Measurements from ENCODE around the gene MITF.
A peak's percentile ranks its signal among the peaks of the same experiment; 100 is the strongest.

Gene MITF

DNA sequence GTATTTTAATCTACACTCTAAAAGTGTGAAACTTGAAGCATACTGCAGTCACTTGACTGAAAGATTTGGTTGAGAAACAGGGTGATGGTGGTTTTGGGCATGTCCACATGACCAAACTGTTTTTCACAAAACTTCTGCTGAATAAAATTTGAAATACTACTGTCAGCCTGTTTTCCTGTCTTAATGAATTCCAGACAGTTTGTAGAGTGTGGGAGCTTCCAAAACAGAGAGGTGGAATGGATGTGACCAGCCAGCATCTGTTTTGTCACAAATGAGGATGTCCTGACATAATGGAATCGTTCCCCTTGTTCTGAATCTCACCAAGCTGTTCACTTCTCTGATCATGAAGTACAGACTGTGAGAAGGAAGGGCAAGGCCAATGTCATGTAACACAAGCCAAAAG, 11.8 kb downstream of the MITF start:
- no peak for DNase-seq (ENCODE audit: low read depth)
- no peak overlapping the region for H3K4me3 ChIP-seq (ENCODE audit: low read depth, low read length)

DNA sequence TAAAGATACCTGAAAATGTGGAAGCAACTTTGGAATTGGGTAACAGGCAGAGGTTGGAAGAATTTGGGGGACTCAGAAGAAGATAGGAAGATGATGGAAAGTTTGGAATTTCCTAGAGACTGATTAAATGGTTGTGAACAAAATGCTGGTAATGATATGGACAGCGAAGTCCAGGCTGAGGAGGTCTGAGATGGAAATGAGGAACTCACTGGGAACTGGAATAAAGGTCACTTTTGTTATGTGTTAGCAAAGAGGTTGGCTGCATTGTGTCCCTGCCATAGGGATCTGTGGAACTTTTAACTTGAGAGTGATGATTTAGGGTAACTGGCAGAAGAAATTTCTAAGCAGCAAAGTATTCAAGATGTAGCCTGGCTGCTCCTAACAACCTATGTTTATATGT, 13.0 kb downstream of the MITF start:
- no peak for DNase-seq (ENCODE audit: low read depth)
- H3K4me3 ChIP-seq (ENCODE audit: low read depth, low read length), result no peak overlapping the region

DNA sequence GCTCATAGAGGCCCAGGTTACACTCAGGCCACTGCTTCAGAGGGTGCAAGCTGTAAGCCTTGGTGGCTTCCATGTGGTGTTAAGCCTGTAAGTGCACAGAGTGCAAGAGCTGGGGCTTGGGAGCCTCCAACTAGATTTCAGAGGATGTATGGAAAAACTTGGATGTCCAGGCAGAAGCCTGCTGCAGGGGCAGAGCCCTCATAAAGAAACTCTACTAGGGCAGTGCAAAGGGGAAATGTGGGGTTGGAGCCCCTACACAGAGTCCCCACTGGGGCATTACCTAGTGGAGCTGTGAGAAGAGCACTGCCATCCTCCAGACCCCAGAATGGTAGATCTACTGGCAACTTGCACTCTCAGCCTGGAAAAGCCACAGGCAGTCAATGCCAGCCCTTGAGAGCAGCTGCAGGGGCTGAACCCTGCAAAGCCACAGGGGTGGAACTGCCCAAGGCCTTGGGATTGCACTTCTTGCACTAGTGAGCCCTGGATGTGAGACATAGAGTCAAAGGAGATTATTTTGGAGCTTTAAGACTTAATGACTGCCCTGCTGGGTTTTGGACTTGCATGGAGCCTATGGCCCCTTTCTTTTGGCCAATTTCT, 14.0 kb downstream of the MITF start:
- no peak for DNase-seq (ENCODE audit: low read depth)
- H3K4me3 ChIP-seq (ENCODE audit: low read depth, low read length), result no peak overlapping the region

DNA sequence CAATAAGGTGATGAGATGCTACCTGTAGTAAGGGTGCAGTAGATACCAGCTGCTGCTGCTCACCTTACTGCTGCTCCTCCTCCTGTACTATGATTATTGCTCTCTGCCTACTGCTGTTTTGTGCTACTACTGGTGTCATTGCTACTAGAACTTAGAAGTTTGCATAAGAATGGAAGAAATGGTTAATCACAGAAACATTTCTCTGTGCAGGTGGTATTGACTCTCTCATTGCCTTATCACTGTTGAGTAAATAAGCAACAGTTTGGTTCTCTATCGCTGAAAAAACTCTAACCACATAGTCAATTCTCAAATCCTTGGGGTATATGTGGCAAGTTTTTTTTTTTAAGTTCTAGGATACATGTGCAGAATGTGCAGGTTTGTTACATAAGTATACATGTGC, 16.5 kb downstream of the MITF start:
- no peak overlapping the region for H3K4me3 ChIP-seq (ENCODE audit: low read depth, low read length)
- DNase-seq (ENCODE audit: low read depth), result no peak

DNA sequence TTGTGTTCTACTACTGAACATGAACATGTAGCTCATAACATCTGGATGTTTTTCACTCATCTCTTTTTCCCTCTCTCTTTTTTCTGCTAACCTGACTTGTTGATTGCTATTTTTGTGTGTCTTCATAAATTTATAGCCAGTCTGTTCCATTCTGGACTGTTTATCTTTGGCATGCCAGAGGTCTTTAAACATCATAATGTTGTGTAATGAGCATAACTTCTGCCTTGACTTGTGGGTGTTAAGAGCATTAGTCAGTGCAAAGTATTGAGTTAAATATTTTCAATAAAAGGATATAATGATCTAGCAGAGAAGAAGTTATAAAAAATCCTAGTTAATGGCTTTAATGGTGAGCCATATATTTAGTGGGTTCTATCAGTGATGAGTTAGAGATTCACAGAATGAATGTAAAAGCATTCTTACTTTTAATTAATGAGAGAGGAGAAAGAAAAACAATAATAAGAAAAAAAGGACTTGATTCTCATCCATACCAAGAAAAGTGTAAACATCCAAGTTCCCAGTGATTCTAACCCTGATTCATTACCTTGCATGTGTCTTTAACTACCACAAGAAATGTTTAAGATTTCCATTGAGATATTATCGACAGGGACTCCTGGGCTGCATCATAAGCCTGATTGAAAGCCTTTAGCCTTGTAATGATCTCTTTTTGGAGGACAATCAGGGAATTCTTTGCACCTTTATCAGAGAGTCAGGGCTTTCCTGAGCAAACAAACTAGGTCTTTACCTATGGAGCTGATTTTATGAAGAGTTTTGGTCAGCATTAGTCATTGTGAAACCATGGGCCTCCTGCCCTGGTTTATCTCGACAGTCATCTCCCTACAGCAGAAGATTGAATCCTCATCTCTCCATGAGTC, 22.9 kb downstream of the MITF start:
- DNase-seq (ENCODE audit: low read depth), result peak; percentile 78
- H3K4me3 ChIP-seq (ENCODE audit: low read depth, low read length), result no peak overlapping the region

DNA sequence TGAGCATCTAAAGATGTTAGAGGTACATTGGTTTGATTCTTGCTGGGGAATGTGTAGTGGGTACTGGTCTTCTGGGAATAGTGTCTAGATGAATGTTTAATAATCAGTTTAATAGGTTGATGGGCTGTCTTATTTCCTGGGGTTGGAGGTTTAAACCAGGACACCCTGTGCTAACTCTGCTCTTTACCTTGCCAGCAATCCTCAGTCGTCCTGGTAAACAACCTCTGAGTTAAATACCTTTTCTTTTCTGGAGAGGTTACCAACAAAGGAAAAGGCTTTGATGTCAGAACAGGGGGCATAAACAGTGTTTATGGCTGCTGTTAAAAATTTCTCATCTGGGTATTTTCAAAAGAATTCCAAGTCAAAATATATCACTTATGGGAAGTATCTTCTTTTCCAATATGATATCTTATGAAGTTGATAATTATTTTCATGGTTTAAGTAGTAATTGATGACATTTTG, 23.5 kb downstream of the MITF start:
- no peak for DNase-seq (ENCODE audit: low read depth)
- no peak overlapping the region for H3K4me3 ChIP-seq (ENCODE audit: low read depth, low read length)

DNA sequence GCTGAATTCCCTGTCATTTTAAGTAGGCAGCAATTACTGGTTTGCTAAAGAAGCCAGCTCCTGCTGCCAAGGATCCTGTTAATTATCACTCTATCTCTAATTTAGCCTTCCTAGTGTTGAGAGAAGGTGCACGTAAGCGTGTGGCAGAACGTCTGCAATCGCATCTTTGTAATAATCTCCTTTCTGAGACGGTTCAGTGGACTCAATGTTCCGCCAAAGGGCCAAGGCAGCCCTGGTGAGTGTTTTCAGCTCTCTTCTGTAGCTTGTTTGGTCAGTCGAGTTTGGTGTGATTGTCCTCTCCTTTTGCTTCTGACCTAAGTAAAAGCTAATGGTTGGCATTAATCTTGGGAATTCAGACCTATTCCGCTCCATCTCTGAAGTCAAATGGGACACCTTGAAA, 24.2 kb downstream of the MITF start:
- no peak for DNase-seq (ENCODE audit: low read depth)
- H3K4me3 ChIP-seq (ENCODE audit: low read depth, low read length), result no peak overlapping the region

DNA sequence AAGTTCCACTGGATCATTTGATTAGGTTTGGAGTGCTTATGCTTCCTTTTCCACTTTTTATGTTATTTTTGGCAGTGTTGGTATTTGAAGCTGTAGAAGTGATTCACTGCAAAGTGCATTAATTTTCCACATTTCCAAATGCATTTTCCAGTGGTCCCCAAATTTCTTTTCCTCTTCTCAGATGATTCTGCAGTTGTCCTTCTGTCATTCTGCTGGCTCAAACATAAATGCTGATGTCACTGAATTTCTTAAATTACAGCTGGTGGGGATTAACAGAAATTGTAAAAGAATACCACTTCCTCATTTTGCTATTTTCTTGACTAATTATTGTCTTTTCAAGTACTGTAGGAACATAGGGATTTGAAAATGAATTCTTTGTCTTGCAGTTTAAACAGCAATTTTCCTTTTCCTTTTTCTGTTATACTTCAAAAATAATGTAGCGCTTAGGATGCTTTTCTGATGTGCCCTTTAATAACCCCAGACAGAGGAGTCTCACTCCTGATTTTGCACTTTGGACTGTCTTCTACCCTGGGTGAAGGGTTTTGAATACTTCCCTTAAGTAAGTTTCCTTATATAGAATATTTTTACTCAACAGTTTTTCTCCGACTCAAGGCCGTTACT, 25.0 kb downstream of the MITF start:
- H3K4me3 ChIP-seq (ENCODE audit: low read depth, low read length), result no peak overlapping the region
- no peak for DNase-seq (ENCODE audit: low read depth)

DNA sequence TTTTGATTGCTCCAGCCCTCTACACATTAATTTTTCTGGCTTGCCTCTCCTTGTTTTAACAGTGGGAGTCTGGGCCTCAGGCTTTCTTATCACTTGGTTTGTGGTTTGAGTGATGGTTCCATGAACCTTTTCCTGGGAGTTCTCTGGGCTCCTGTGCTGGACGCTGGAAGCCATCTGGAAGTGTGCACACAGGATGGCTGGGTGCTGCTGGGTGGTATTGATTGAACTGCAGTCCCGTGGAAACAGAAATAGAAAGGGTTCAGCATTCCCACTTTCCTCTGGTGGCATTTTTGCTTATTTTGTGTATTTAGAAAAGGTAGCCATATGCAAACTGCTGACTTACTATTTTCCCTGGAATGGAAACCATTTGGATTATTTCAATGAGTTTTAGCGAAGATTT, 25.6 kb downstream of the MITF start:
- no peak for DNase-seq (ENCODE audit: low read depth)

DNA sequence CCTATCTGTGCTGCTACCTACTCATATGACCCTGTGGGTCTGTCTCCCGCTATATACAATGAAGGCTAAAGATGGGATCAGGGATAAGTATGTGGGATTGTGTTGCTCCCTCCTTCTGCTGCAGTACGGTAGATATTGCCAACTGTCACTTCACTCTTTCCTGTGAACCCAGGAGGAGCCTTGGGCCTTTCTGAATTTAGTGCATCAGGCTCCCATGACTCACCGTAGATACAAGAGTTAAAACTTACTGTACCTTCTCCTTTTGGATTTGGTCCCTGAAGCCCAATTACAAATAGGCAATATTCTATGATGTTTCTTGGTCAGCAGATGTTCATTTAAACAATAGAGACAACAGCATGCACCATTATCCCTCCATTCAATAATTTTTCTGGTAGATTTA, 27.4 kb downstream of the MITF start:
- DNase-seq (ENCODE audit: low read depth), result no peak
- no peak overlapping the region for H3K4me3 ChIP-seq (ENCODE audit: low read depth, low read length)

More for the DNA sequence above, 25.6 kb downstream of the MITF start:
- H3K4me3 ChIP-seq (ENCODE audit: low read depth, low read length), result no peak overlapping the region

DNA sequence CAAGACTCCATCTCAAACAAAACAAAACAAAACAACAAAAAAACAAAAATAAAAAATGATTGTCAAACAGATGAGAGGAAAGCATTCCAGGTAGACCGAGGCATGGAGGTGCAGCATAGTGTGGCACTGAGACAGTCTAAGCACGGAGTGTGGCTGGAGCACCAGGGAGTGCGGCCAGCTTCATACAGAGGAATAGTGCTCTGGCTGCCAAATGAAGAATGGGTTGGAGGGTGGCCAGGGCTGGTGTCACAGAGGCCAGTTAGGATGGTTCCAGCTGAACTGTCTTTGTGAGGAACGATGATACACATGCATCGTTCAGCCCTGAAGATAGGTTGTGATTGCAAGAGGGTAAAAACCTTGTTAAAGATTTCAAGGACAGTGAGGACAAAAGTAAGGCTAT, 28.3 kb downstream of the MITF start:
- H3K4me3 ChIP-seq (ENCODE audit: low read depth, low read length), result no peak overlapping the region
- no peak for DNase-seq (ENCODE audit: low read depth)

DNA sequence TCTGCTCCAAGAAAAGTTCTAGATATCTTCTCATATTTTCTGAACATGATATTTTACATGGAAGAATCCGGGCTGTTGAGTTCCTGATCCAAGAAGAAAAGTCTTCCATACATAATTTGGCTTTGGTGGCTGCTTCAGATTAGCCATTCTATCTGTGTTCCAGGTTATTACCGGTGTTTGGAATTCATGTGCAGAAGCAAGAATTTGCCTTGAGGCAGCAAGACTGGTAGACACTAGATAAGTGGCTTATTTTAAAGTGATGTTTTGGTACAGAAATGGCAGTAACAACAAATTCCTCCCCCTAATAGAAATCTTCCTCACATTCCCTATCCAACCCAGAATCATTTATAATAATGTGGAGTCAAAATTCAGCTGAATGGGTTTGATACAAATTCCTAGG, 29.2 kb downstream of the MITF start:
- no peak for DNase-seq (ENCODE audit: low read depth)
- H3K4me3 ChIP-seq (ENCODE audit: low read depth, low read length), result no peak overlapping the region

DNA sequence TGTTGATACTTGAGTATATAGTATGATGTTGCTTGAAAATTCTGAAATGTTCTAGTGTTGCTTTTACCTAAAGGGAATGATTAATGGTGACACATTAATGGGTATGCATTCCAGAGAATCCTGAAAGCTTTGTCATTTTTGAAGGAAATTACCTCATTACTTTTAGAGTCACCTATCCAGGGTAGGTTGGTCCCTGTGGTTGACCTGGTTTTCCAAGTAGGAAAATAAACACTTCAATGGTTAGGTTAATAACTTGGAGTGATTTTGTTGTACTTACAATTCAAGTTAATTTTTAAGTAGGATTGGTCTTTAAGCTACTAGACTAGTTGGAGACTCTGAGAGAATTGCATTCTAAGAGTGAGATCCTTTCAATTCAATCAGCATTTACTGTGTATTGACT, 31.0 kb downstream of the MITF start:
- H3K4me3 ChIP-seq (ENCODE audit: low read depth, low read length), result no peak overlapping the region
- no peak for DNase-seq (ENCODE audit: low read depth)

DNA sequence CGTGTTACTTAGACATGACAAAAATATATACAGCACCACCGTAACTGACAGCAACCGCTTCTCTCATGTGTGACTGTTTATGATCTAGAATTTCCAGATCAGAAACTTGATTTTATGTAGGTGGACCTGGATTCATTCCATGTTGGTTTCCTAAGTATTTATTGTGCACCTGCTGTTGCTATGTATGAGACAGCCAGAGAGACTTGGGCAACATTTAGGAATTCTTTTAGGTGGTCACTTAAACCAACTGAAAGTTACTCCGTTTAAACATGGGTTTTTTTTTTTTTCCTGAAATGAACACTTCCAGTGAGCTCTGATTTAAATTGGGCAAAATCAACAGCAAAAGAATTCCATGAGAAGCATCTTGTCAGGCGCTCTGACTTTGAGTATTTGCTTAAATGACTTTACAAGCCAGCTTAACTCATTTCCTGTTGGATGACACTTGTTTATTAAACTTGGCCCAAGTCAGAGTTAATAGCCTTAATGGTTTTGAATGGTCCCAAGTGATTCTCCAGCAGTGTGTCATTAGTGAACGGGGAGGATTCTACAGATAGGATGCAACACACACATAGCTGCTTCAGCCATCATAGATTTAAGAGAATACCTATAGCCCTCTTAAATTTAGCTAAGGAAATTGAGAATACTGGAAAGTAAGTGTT, 31.8 kb downstream of the MITF start:
- no peak overlapping the region for H3K4me3 ChIP-seq (ENCODE audit: low read depth, low read length)
- DNase-seq (ENCODE audit: low read depth), result no peak

DNA sequence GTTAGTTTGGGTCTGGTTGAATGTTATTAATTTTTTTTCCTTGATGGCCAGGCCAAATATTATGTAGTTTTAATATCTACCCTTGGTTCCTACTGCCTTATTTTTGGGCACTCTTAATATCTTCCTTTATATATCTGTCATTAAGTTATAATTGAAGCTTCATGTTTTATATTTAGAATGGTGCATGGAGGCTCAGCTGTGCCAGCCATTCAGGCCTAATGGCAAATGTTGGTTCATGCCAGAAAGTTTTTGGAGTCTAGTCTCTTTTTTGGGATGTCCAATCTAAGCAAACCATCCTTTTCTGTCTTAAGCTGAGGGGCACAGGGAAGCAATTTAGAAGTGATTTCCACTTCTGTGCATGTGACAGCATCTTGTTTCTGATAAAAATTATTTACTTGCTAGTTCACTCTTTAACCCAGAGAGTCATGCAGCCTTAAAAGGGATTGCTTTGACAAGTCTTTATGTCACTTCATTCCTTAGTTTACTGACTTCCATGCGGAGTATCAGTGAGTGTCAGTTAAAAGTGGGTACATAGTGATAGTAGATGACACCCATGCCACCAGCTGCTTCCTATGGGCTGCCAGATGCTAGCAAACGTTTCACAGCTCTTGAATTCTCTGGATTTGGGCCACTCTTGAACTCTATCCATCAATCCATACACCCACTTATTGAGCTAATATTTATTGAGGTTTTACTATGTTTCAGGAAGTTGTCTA, 33.0 kb downstream of the MITF start:
- H3K4me3 ChIP-seq (ENCODE audit: low read depth, low read length), result no peak overlapping the region
- DNase-seq (ENCODE audit: low read depth), result no peak

DNA sequence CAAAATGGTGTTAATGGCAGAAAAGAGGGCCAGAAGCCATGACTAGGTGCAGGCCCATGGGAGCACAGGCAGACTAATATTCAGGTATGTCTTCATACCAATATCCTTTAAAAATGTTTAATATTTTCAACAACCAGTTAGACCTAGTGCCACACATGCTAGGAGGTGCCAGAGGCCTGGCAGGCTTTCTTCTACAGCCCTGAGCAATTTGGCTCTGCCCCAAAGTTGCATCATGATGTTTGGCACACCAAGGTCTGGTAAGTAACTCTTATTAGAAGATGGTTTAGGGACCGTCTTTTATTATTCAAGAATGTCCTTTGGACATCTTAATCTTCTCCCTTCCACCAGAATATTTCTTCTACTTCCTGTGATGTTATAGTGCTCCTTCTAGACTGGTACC, 34.8 kb downstream of the MITF start:
- no peak overlapping the region for H3K4me3 ChIP-seq (ENCODE audit: low read depth, low read length)
- DNase-seq (ENCODE audit: low read depth), result no peak

DNA sequence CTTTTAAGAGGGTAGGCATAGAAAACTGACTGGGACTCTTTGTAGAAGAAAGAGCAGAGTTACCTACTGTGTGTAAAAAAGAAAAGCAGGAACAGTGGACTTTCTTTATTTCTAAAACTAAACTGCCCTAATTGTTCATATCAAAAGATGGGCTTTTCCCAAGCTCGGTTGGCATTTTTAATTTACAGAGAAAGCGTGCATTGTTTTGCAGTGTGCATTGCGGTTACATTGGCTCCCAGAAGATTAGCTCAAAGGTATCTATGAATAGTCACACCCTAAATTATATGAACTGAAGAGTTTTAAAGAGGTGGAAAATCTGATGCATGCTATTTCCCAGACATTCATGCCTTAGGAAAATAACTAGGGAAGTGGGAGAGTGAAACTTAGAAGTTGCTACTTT, 36.5 kb downstream of the MITF start:
- no peak overlapping the region for H3K4me3 ChIP-seq (ENCODE audit: low read depth, low read length)

DNA sequence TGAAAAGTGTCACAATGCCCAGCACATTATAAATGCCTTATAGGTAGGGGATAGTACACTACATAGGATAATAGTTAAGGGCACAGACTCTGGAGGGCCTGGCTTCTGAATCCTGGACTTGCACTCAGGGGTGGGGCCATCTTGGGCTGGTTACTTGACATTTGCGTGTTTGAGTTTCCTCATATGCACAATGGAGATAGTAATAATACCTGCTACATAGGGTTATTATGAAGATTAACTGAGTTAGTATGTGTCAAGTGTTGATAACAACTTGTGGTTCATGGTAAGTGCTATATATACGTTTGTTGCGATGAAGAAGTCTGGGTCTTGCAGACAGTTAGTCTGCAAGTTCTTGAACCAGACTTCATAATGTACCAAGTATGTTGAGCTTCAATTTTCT, 37.0 kb downstream of the MITF start:
- no peak overlapping the region for H3K4me3 ChIP-seq (ENCODE audit: low read depth, low read length)
- DNase-seq (ENCODE audit: low read depth), result no peak

More for the DNA sequence above, 36.5 kb downstream of the MITF start:
- DNase-seq (ENCODE audit: low read depth), result no peak

DNA sequence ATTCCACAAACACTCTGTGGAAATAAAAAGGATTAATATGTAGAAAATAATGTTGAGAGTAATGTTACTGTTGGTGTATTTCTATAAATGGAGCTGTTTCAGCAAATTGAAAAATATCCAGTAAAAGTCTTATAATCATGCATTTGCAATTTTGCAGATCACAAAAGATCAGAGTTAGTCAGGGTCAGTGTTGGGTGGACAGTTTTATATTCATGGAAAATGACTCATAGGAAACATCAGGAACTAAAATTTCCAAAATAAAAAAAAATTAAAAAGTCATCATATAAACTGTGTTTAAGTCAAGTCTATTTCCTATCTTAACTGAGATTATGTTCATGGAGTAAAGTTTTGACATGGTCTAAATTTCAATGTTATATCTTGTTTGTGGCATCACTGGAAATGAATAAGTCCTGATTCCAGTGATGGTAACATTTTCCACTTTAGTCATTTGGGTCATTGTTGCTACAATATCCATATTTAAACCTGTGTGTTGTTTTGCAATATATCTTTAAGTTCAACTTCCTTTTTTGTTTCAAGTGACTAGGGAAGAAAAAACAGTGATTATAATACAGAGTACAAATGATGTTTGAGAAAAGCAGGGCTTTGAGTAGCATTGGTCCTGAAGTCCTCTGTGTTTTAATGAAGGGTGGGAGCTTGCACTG, 37.8 kb downstream of the MITF start:
- no peak overlapping the region for H3K4me3 ChIP-seq (ENCODE audit: low read depth, low read length)
- no peak for DNase-seq (ENCODE audit: low read depth)

Measured in skeletal muscle cell (primary cell).